ENCODE results near the gene KANSL2. TPM values are rescaled to one million over a fixed set of nuclear protein-coding genes. Genes with fewer than 3 reads are reported as not detected.
"Not testable (repeated sequence)": the region's sequence is repeated elsewhere in the genome, so short reads cannot be mapped to it uniquely, and the experiment has no call there.

KANSL2 gene
- total RNA-seq, 2 donors from 2014 or later: 90.2 to 127 TPM

- DNase-seq (no peak), ATAC-seq (no peak)
- H3K4me3 Mint-ChIP-seq: no peak overlapping the region
- no peak overlapping the region for H3K27ac Mint-ChIP-seq
- H3K9me3 ChIP-seq (ENCODE audit: control insufficient read depth, low read length, poor library complexity, severe bottlenecking): no peaks in the 10 kb centered on the region
- H3K4me1 Mint-ChIP-seq: peaks cover 3% of the 10 kb centered on the region
- peaks cover 5% of the 10 kb centered on the region for H3K36me3 Mint-ChIP-seq (ENCODE audit: low read depth)
- H3K27me3 Mint-ChIP-seq: peaks cover 75% of the 10 kb centered on the region
Measured at GRCh38 chr12:48627556-48627955, 54.5 kb downstream of the KANSL2 start.

GRCh38 chr12:48622997-48623396, 59.0 kb downstream of the KANSL2 start:
- H3K4me3 Mint-ChIP-seq; H3K4me1 Mint-ChIP-seq; DNase-seq; ATAC-seq; H3K9me3 ChIP-seq (ENCODE audit: control insufficient read depth, low read length, poor library complexity, severe bottlenecking); H3K27ac Mint-ChIP-seq; H3K36me3 Mint-ChIP-seq (ENCODE audit: low read depth): not testable (repeated sequence)
- peaks cover 72% of the 10 kb centered on the region for H3K27me3 Mint-ChIP-seq

GRCh38 chr12:48618541-48618940, 63.5 kb downstream of the KANSL2 start:
- H3K4me1 Mint-ChIP-seq: peaks cover 3% of the 10 kb centered on the region
- peaks cover 4% of the 10 kb centered on the region for H3K9me3 ChIP-seq (ENCODE audit: control insufficient read depth, low read length, poor library complexity, severe bottlenecking)
- H3K27me3 Mint-ChIP-seq: peaks cover 53% of the 10 kb centered on the region
- H3K4me3 Mint-ChIP-seq: no peak overlapping the region
- DNase-seq (peak; percentile 33 to 69 (median 43)), ATAC-seq (peak; percentile 95)
- peaks cover 4% of the 10 kb centered on the region for H3K36me3 Mint-ChIP-seq (ENCODE audit: low read depth)
- H3K27ac Mint-ChIP-seq: no peak overlapping the region

- H3K4me3 Mint-ChIP-seq: no peak overlapping the region
- H3K9me3 ChIP-seq (ENCODE audit: control insufficient read depth, low read length, poor library complexity, severe bottlenecking): peaks cover 4% of the 10 kb centered on the region
- H3K27me3 Mint-ChIP-seq: peaks cover 38% of the 10 kb centered on the region
- DNase-seq (no peak), ATAC-seq (no peak)
- H3K27ac Mint-ChIP-seq: no peak overlapping the region
- peaks cover 4% of the 10 kb centered on the region for H3K36me3 Mint-ChIP-seq (ENCODE audit: low read depth)
- peaks cover 3% of the 10 kb centered on the region for H3K4me1 Mint-ChIP-seq
Measured at GRCh38 chr12:48615681-48616080, 66.4 kb downstream of the KANSL2 start.

GRCh38 chr12:48613321-48613720, 68.7 kb downstream of the KANSL2 start:
- Mint-ChIP-seq H3K4me1 (peaks cover 2% of the 10 kb centered on the region), H3K36me3 (ENCODE audit: low read depth) (peaks cover 2% of the 10 kb centered on the region), H3K4me3 (no peak overlapping the region), H3K27me3 (peaks cover 16% of the 10 kb centered on the region), H3K27ac (no peak overlapping the region)
- DNase-seq: no peak
- ATAC-seq: no peak
- peaks cover 4% of the 10 kb centered on the region for H3K9me3 ChIP-seq (ENCODE audit: control insufficient read depth, low read length, poor library complexity, severe bottlenecking)

Other genes starting within 250 kb of the KANSL2 start
- not detected for gene ANP32D, start 209.7 kb downstream of the KANSL2 start, total RNA-seq
- gene C12orf54, start 199.7 kb downstream of the KANSL2 start, total RNA-seq: not detected
- not detected for gene OR8S1, start 156.6 kb downstream of the KANSL2 start, total RNA-seq
- not detected for gene LALBA, start 112.2 kb downstream of the KANSL2 start, total RNA-seq
- 100 to 1,000 TPM in 1 of 2 donors, 10 to 100 TPM in 1; 87.5 to 117 TPM for gene CCNT1, start 34.5 kb upstream of the KANSL2 start, total RNA-seq
- gene ADCY6, start 106.9 kb upstream of the KANSL2 start, total RNA-seq: under 1 TPM; 0.42 to 0.70 TPM
- 1 to 10 TPM; 6.5 to 8.0 TPM for gene CACNB3, start 136.3 kb upstream of the KANSL2 start, total RNA-seq
- 10 to 100 TPM; 61.7 to 76.3 TPM for gene DDX23, start 169.9 kb upstream of the KANSL2 start, total RNA-seq
- gene RND1, start 183.6 kb upstream of the KANSL2 start, total RNA-seq: 1 to 10 TPM; 6.0 to 8.2 TPM
- 100 to 1,000 TPM; 132 to 145 TPM for gene FKBP11, start 243.3 kb upstream of the KANSL2 start, total RNA-seq

Measured in T-helper 17 cell (primary cell).